GM18861 (cell line): Measurements from ENCODE around the gene DENND1A.

Source experiments
- ATAC-seq: cut with Tn5 transposase; IDR thresholded peaks from one replicate; pipeline ENCODE4 v1.9.1; 2021; ENCODE audit not compliant: unreplicated experiment

DENND1A gene

GRCh38 chr9:123868002-123868401 lies 61.9 kb downstream of the DENND1A start:
- ATAC-seq: no peak

DNA sequence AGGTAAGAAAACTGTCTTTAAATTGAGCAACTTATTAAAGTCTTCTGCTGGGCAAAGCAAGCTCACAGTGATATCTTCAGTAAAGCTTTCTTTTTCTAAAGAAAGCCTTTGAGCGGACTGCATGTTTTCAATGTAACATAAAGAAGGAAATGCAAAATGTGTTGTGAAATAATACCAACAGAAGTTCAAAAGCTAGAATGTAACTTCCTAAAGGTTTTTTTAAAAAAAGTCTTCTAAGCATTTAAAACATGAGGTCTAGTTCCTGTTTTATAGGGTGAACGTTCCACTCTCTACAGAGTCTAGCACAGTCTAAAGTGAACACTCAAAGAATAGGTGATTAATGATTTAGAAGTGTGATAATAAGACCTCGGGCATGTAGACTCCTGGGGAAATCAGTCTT lies 62.9 kb downstream of the DENND1A start:
- no peak for ATAC-seq

DNA sequence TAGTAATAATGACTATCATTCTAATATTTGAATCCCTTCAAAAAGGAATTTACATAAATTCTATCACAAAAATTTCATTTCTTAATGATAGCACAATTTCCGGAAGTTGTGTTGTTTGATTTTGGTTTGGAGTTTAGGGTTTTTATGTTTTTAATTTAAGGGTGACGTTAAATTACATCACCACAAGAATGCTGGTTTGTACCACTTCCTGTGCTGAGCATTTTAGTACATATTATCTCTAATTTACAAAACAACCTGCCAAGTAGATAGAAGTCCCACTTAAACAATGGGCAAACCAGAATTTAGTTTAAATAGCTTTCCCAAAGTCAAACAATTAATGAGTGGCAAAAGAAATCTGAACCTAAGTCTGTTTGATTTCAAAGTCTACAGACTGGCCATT lies 63.4 kb downstream of the DENND1A start:
- ATAC-seq: no peak

GRCh38 chr9:123865226-123866000 lies 64.5 kb downstream of the DENND1A start:
- no peak for ATAC-seq

- no peak for ATAC-seq
Observed at GRCh38 chr9:123864251-123864650, 65.7 kb downstream of the DENND1A start.

GRCh38 chr9:123863164-123863855 lies 66.6 kb downstream of the DENND1A start:
- ATAC-seq: no peak

- ATAC-seq: no peak
Observed at GRCh38 chr9:123861756-123862120, 68.2 kb downstream of the DENND1A start.

DNA sequence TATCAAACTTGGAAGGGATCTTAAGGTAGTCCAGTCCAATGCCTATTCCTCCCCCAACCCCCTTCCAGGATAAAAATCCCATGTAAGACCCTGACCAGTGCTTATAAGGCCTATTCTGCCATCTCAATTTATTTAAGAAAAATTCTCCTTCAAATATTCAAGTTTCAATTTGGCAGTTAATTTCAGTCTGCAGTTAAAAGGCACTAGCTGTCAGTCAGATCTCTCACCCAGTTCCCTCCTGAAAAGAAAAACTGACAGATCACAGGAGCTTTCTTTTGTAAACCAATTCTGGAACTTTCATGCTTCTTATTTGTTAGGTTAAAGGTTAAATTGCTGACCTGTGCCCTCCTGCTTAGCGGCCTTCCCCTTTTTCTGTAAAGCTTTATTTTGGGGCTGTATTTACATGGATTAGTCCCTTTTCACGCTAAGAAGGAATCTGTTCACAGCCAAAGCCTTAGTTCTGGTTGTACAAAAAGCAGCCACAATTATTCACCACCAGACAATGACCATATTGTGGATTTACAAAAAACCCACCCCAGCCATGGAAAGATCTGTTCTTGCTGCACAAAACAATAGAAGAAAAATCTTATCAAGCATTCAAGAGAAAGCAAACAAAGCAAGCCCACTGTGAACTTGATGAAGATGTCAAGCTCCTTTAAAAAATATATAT lies 68.7 kb downstream of the DENND1A start:
- no peak for ATAC-seq

- ATAC-seq: no peak
Observed at GRCh38 chr9:123860603-123861002, 69.3 kb downstream of the DENND1A start.

DNA sequence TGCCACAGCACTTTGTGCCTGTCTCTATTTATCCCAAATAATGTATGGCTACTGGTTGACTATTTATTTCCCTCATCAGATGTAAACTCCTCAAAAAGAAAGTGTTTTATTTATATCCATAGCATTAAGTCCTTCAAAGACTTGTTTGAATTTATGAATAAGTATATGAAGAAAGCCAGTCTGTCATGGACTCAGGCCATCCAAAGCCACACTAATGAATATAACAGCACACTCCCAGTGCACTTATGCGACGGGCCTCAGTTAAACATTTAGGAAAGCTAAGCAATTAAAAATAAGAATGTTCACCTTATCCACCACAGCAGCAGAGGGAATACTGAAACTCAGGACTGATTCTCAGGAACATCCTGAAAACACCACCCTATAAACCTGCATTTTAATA lies 77.5 kb downstream of the DENND1A start:
- no peak for ATAC-seq

DNA sequence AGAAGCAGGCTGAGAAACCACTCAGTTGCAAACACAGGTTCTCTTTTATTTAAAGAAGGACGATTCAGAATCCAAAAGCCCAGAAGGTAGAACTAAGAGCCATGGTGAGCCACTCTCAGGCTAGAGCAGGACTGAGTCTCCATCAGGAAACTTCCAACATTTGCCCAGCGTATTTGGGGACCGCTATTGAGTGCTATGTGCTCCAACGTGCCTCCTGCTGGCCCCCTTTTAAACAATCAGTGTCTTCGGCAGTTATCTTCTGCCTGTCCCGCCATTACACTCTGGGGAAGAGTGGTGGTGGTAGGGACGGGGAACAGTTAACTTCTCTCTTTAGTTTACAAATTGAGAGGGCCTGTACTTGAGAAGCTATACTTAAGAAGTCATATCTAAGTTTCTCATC lies 78.1 kb downstream of the DENND1A start:
- ATAC-seq: no peak

GRCh38 chr9:123848447-123849085 lies 81.4 kb downstream of the DENND1A start:
- ATAC-seq: no peak

GRCh38 chr9:123846966-123847365 lies 83.0 kb downstream of the DENND1A start:
- ATAC-seq: no peak

DNA sequence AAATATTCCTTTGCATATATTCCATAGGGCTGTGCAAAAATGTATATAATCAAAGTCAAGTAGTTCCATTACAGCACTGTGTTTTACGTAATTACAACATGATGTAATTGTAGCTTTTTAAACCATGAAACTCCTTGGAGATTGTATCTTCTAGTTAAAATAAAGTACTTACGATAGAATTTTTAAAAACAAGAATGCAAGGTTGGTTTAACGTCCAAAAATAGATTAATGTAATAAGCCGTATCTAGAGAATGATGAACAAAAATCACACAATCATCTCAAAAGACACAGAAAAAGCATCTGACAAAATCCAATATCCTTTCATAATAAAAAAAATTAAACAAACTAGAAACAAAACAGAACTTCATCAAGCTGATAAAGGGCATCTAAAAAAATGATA lies 86.2 kb downstream of the DENND1A start:
- no peak for ATAC-seq

DNA sequence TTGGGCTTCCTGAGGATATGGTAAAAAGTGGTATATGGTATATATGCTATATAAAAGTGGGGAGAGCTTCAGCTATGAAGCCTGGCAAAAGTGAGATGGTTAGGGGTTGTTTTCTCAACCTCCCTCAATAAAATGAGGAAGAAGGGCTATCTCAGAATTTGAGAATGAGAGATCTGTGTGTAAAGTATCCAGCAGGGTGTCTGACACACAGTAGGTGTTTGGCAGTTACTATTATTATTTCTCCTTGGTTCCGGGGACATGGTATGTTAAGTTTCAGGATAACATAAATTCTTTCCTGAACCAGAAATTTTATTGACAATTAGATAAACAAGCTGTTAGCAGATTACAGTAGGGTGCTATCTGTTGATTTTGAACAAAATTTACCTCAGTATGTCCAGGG lies 94.1 kb downstream of the DENND1A start:
- no peak for ATAC-seq

DNA sequence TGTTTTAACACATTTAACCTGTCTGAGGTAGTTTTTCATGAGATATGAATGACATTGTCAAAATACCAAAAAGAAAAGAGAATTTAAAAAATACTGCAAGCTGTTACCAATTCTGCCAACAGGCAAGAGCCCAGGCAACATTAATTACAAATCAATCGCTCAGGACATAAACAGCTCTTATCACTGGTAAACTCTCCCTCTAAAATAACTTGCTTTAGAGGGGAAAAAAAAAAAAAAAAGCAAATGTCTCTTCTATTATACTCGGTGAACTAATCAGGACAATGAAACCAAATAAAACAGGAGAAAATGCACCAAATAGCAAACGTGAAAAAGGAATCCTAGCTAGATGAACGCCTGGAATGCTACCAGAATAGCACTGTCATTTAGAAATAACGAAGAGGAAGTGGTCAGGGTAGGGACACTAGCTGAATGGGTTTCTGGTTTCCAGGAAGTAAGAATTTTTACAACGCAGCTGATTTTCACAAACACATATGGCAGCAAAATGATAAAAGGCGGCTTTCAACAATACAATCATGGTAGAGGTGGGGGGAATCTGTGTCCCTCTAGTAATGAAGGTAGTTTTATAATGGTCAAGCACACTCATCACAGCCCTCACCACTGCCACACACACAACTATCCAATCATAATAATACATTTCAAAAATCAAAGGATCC lies 94.9 kb downstream of the DENND1A start:
- ATAC-seq: peak; percentile 69

DNA sequence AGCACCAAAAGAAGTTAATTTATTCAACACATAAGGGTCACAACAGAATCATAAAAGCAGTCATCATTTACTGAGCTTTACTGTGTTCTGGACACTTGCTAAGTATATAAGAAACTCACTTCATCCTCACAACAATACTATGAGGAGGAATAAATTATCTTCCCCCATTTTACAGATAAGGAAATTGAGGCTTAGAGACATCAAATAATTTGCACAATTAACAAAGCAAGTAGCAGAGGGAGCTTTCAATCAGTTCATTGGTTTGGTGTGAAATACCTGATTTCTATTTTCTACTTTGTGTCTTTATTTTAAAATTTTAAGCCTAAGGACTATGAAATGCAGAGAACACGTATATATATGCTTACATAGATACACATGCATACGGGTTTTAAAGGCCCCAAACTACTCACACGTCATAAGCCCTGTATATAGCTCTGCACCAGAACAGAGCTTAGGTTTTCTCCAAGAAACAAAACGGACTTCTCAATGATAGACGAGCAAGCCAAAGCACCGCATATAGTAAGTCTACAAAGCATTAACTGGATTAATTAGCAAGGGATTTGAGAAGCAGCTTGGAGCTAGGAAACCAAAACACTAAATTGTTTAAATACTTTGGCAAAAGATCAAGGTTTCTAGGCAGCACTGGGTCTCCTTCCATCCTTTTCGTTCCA lies 95.6 kb downstream of the DENND1A start:
- ATAC-seq: no peak

- no peak for ATAC-seq
Observed at GRCh38 chr9:123832858-123833650, 96.9 kb downstream of the DENND1A start.

DNA sequence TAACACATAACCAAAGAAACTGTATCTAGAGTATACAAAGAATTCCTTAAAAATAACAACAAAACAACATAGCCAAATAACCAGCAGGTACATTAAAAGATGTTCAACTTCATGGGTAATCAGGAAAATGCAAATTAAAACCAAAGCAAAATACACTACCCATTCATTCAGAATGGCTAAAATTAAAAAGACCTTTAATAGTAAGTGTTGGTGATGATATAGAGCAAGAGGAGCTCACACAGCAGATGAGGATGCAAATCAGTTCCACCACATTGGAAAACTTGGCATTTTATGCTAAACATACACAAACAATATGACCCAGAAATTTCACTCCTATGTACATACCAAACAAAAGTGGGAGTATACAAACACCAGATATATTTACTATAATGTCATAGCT lies 97.8 kb downstream of the DENND1A start:
- ATAC-seq: no peak

- no peak for ATAC-seq
Observed at GRCh38 chr9:123828449-123828848, 101.5 kb downstream of the DENND1A start.
